NCI-H345 (cell line): Measurements from ENCODE around the gene DEPDC7.
"Not testable (repeated sequence)": the region's sequence is repeated elsewhere in the genome, so short reads cannot be mapped to it uniquely, and the experiment has no call there.

Source experiments
- DNase-seq: peaks from one replicate; lab custom pipeline; 2025; lab: John Stamatoyannopoulos, UW

DEPDC7 gene

DNA sequence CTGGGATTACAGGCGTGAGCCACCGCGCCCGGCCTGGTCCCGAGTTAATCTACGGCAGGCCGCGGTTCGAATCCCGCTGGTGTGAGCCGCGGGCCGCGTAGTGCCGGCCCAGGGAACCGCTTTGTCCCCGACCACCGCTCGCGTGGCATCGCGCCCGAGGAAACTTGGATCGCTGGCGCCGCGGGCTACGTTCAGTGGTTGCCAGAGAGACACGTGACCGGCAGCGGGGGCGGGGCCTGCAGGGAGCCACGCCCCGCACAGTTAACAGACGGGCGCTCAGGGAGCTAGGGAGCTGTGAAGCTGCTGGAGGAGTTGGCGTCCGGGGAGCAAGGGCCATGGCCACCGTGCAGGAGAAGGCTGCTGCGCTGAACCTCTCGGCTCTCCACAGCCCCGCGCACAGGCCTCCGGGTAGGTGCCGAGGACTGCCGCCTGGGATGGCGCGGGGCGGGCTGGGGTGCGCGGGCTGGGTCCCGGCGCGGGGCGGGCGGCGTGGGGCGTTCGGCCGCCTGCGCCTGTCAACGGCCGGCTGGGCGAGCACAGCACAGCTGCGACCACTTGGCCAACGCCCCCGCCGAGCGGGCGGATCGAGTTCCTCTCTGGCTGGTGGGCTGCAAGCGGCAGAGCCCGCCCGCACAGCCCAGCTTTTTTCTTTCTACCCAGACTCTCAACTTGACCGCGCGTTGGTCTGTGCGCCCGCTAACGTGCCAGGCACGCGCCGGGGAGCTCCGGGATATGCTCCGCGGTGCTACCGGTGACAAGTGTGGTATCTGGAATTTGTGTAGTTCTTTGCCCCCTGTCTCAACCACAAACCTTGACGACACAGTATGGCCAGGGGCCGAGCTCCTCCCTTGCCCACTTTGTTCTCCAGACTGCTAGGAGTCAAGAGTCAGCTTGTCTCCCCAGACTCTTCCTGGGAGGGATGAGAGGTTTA, at the start of gene DEPDC7:
Gene DEPDC7 (plus strand): TSS at position 258 of the 931 bp plus-strand sequence. CDS start 78 bp downstream, at position 336.
- DNase-seq, result peak; percentile 95

DNA sequence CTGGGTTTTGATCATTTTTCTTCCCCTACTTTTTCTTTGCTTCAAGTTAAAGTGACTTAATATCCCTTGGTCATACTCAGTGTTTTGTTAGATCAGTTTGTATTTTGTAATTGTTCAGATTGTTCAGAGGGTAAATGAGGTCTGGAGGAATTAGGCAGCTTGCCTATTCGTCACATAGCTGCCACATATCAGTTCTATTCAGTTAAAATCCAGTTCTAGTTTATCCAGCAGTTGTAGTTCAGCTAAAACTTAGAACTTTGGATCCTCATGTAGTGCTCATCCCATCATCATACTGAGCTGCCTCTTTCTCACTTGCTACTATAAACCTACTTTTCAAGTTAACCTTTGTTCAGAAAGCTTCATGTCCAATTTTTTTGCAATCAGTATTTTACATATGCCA, 47.1 kb upstream of the DEPDC7 start:
- DNase-seq, result no peak

DNA sequence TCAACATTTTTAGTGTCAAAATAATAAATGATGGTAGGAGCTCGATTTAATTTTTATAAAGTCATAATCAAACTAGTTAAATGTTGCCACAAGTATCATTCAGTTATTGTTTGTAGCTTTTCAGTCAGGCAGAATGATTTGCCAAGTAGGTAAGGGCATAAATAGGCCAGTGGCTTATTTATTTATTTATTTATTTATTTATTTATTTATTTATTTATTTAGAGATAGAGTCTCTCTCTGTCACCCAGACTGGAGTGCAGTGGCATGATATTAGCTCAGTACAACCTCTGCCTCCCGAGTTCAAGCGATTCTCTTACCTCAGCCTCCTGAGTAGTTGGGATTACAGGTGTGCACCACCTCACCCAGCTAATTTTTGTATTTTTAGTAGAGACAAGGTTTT, 43.4 kb upstream of the DEPDC7 start:
- not testable (repeated sequence) for DNase-seq

DNA sequence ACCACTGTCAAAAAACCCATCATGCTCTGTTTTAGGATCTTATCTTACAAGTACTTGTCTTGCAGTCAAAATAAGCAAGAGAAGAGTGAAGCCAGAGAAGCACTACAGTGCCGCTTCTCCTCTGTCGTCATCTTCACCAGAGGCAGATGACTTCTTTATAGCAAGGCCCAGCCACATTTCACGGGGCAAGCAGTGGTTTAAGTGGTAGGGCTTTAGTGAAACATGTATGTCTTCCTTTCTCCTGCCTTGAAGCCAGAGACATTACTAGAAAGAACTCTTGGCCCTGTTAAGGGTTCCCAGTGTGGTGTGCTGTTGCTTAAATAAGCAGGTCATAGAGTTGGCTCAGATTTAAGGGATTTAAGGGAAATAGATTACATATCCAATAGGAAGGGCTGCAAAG, 42.9 kb upstream of the DEPDC7 start:
- DNase-seq, result no peak

DNA sequence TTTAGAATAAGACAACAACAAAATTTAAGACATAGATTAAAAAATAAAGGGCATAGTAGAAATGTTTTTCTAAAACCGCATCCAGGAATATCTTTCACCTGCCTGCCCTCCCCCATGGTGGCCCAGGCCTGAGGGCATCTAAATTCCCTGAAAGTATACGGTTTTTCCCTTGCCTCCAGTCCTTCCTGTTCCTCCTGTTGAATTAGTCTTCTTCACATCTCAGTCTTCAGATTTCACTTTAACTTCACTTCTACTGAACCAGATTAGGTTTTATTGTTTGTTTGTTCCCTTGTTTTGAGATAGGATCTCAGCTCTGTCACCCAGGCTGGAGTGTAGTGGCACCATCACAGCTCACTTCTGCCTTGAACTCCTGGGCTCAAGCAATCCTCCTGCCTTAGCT, 33.1 kb upstream of the DEPDC7 start:
- DNase-seq, result no peak

DNA sequence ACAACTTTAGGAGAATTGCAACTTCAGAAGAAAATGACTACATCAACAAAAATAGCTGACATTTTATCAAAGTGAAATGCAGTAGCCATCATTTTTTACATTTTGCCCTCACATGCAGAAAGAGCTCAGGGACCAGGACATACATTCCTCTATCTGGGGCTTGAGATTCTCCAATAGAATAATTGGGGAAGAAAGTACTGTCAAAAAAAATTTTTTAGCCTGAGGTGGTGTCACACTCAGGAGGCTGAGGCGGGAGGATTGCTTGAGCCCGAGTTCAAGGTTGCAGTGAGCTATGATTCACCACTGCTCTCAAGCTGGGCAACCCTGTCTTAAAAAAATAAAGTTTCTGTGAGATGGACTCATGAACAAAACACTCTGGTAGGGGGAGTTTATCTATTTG, 32.2 kb upstream of the DEPDC7 start:
- no peak for DNase-seq

DNA sequence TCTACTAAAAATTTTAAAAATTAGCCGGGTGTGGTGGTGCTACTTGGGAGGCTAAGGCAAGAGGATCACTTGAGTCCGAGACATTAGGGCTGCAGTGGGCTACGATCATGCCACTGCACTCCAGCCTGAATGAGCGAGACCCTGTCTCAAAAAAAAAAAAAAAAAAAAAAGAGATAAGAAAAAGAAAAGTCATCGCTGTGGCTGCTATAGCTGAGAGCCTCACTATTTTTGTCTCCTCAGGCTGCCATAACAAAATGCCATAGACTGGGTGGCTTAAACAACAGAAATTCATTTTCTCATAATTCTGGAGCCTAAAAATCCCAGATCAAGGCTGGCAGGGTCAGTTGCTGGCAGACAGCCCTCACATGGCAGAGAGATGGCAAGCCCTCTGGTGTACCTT, 30.1 kb upstream of the DEPDC7 start:
- no peak for DNase-seq

DNA sequence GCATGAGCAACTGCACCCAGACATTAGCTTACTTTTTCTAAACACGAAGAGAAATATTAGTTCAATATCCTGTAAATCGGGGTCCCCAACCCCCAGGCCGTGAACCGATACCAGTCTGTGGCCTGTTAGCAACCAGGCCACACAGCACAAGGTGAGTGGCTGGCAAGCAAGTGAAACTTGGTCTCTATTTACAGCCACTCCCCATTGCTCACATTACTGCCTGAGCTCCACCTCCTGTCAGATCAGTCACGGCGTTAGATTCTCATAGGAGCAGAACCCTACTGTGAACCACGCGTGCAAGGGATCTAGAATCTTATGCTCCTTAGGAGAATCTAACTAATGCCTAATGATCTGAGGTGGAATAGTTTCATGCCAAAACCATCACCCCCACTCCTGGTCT, 27.8 kb upstream of the DEPDC7 start:
- DNase-seq, result no peak

DNA sequence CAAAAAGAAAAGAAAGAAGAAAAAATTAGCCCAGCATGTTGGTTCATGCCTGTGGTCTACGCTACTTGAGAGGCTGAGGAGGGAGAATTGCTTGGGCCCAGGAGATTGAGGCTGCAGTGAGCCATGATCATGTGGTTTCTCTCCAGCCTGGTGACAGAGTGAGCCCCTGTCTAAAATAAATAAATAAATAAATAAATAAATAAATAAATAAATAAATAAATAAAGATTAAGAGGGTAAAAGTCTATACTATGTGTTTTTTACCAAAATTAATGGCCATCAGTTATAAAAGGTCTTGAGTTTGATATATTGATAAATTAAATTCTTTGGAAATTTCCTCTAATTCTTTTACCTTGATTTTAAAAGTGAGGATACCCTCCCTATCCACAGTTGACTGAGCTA, 25.2 kb upstream of the DEPDC7 start:
- no peak for DNase-seq

DNA sequence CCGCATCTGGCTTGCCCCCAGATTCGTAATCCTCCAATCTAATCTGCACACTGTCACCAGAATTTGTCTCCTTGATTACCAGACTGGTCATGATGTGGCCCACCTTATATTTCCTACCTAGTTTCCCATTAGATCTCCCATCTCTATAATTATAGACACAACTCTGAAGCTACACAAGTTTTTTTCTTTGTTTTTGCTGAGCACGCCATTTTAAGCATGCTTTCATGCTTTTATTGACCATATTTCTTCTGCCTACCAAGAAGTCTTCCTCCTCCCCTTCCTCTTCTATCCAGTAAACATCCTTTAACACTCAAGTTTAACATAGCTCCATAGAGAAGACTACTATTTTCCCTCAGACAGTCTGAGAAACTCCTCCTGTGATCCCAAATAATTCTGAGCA, 24.3 kb upstream of the DEPDC7 start:
- no peak for DNase-seq

DNA sequence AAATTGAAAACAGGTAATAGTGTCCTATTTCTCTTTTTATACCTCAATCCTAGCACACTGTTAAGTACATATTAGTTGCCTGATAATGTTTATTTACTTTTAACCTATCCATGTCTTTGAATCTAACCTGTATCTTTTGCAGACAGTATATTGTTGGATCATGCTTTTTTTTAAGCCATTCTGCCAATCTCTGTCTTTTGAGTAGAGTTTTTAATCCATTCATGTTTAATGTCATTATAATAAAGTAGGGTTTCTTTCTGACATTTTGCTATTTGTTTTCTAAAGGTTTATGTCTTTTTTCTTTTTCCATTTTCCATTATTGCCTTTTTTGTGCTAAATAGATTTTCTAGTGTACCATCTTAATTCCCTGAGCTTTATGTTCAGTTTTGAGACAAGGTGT, 23.8 kb upstream of the DEPDC7 start:
- DNase-seq, result no peak

DNA sequence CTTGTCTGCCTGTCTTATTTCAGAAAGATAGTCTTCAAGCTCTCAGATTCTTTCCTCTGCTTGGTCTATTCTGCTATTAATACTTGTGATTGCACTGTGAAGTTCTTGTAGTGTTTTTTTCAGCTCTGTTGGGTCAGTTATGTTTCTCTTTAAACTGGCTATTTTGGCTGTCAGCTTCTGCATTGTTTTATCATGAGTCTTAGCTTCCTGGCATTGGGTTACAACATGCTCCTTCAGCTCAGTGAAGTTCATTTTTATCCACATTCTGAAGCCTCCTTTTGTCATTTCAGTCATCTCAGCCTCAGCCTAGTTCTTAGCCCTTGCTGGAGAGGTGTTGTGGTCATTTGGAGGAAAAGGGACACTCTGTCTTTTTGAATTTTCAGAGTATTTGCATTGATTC, 15.5 kb upstream of the DEPDC7 start:
- no peak for DNase-seq

DNA sequence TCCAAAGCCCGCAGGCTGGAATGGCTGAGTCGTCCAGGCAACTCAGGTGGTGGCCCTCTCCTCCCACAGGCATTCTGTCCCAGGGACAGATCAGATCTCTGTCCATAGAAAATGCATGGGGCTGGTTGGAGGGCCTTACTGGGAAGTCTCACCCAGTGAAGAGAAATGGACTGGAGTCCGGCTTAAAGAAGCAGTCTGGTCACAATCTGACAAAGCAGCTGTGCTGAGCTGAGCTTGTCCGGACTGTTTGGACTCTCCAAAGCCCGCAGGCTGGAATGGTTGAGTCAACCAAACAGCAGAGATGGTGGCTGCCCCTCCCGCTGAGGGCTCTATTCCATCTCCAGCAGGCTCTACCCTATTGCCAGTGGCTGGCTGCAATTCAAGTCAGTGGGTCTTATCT, 14.4 kb upstream of the DEPDC7 start:
- no peak for DNase-seq

DNA sequence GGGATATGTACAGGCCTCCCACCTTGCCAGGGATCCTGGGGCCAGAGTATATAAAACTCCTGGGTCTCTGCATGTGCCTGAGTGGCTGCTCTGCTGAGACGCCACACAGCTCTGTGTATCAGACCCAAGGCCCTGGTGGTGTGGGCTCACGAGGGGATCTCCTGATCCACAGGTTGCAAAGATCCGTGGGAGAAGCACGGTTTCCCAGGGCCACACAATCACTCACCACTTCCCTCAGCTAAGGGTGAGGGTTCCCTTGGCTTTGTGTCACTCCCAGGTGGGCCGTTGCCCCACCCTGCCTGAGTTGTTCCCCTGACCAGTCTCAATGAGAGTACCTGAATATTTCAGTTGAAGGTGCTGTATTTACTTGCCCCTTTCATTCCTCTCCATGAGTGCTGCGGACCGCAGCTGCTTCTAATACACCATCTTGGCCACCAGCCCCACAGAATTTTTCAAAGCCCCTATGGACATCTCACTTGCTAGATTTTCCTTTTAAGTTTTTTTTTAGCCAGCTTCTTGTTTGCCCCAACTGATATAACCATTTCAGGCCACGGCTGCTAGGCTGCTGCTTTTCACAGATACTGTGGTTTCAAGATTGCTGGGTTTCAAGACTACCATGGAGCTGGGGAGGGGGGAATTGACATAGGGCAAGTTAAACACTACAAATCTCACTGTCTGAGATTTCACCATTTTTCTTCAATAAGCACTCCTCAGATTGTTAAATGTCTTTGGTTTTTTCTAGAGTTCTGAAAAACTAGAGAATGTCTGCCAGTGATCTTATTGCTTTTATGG, 13.7 kb upstream of the DEPDC7 start:
- DNase-seq, result no peak

DNA sequence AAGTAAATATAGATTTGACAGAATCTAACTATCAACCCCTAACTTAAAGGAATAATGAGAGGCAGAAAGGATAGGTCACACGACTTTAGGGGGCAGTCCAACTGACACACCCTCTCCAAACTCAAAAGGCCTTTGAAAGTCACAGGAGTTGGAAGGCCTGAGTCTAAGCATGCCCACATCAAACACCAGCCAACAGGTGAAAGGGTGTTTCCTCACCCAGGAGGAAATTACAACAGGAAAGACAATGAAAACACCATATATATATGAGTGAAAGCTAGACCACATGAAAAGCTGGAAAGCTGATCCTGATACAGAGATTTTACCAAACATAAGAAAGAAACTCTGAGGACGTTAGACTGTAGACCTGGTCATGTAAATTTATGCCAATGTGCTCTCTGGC, 10.5 kb upstream of the DEPDC7 start:
- no peak for DNase-seq

DNA sequence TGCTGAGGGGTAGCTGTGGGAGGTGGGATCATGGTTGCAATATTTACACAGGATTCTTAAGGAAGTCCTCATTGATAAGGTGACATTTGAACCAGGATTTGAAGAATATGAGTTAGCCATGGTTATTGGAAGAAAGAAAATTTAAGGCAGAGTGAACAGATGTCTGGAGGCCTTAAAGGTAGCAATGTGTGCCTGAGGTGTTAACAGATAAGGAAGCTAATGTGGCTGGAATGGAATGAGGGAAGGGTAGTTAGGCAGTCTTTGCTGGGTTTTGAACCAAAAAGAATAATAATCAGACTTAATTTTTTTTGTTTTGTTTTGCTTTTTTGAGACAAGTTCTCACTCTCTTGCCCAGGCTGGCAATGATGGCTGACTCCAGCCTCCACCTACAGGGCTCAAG, 9.7 kb upstream of the DEPDC7 start:
- no peak for DNase-seq

DNA sequence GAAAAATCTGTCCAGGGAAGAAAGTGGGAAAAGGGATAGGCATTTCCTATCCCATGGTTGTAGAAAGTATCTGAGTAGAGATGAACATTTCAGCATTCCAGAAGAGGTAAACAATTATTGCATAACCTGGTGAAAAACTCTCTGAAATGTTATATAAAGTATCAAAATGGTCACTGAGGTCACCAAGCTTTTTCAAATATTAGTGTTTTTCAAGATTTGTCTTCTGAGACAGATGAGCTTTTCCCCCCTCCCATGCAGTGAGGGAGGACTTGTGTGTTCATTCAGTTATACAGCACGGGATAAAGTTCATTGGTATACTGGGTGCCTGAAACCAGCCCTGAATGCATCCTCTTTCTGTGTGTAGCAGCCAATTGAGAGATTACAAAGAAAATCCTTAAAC, 1.9 kb upstream of the DEPDC7 start:
- DNase-seq, result no peak

DNA sequence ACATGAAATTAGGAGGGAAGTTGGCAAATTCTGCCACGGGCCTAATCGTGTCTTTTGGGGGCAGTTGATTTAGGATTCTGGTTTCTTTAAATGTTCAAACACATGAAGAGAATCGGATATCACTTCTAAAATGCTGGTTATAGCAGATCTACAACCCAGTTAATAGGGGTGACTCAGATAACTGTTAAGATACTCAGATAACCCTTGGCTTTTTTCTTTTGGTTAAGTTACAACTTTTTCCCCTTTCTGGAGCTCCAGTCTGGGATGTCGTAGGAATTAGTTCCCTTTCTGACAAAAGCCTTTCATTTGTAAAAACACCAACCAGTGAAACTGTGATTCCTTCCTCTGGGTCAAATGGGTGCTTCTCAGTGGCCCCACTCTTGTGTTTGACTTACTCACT, 976 bp downstream of the DEPDC7 start:
- no peak for DNase-seq

DNA sequence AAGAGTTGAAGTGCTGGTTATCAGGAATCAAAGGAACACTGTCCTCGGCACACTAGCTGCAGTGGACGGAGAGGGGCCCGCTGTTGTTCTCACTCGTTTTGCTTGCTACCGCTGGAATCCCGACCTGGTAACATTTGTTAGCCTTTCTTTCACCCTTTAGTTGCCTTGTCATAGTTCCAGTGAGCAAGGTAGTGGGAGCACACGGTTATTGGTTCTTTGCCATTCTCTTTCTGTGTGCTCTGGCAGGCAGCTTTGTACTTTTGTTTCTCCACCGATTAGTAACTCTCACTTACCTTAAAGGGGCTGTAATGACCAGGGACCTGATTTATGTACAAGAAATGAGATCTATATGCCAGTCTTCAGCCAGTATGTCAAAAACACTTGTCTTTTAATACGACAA, 1.8 kb downstream of the DEPDC7 start:
- no peak for DNase-seq

DNA sequence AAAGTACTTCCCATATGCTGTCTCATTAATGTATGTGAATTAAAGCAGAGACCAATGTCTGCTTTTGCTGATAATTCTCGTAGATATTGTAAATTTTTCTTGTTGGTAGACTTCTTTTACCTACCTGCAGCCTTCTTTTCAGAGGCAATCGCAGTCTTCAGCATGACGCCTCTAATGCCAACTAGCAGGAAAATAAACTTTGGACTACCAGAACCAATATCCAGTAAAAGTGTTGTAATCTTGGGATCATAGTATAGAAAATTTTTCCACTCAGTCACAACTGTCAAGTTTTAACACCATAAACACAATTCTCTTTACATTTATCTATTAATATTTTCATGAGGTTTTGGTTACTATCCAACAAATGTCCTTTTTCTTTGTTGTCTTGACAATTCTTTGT, 2.3 kb downstream of the DEPDC7 start:
- no peak for DNase-seq

DNA sequence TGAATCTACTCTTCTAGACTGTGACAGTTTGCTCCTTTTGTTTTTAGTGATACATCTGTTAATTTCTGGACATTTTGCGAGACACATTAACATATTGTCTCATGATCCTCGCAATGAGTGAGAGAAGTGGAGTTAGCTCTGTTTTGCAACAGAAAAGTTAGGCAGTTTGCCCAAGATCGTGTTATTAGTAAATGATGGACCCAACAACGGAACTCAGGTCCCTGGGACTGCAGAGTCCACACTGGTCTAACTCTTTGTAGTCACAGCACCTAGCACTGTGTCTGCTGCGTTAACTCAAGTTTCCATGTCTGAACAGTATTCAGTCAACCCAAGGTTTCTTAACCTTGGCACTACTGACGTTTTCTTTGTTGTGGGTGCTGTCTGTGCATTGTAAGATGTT, 3.2 kb downstream of the DEPDC7 start:
- no peak for DNase-seq

DNA sequence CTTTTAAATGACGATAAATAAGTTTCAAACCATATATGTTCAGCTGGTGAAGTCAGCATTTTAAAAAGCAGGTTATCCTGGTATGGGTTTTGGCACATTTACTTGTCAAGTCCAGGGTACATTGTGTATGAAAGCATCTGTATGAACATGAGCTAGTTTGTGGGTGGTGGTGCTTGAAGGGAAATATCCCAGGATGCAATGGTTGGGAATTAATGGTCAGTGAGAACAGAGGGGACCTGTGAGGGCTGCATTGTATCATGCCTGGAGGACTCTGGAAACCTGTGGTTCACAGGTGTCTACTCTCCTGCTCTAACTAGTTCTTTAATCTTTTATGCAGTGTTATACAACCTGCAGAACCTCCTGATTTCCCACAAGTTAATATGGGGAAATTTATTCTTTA, 5.8 kb downstream of the DEPDC7 start:
- no peak for DNase-seq

DNA sequence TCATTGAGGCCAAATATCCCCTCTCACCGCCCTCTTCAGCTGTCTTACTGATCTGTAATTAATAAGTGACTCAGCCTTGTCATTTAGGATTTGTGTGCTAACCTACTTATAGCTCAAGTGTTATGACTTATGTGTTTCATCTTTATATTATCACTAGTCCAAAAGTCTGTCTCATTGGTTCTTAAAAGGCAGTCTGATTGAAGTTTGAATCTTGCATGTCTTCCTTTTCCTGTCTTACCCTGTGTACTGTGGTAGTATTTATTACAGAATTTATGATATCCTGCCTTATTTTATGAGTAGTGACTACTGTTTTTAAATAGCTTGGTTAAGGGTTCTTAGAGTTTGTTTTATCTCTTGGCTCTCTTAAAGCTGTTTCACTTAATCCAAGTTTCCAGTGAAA, 6.3 kb downstream of the DEPDC7 start:
- no peak for DNase-seq
